Thymus (tissue), 11 donors: ENCODE measurements around the gene SMARCA4. TPM values are rescaled to one million over a fixed set of nuclear protein-coding genes. Genes with fewer than 3 reads are reported as not detected.
"Not testable (repeated sequence)": the region's sequence is repeated elsewhere in the genome, so short reads cannot be mapped to it uniquely, and the experiment has no call there.

ENCODE experiments used
- DNase-seq, 9 donors: peaks; one replicate each; pipeline ENCODE4 v3.0.0-alpha.2; 2013; ENCODE audit warnings: low spot score in 9 of 9, low read depth in 6 of 9, missing footprints in 1 of 9
- H3K27ac ChIP-seq, 2 donors: one replicate each; pipeline ENCODE4 v1.5.1; 2013; ENCODE audit warnings: control low read depth in 1 of 2, low read depth in 1 of 2, low read length in 1 of 2, mild to moderate bottlenecking in 1 of 2, moderate library complexity in 1 of 2
- H3K27me3 ChIP-seq, 2 donors: one replicate each; pipeline ENCODE4 v1.5.1; 2013; ENCODE audit warnings: low read length in 1 of 2; ENCODE audit not compliant: control insufficient read depth in 2 of 2, insufficient read depth in 1 of 2
- H3K36me3 ChIP-seq, 2 donors: one replicate each; pipeline ENCODE4 v1.5.1; 2013; ENCODE audit warnings: low read length in 1 of 2, mild to moderate bottlenecking in 1 of 2, moderate library complexity in 1 of 2; ENCODE audit not compliant: control insufficient read depth in 2 of 2, insufficient read depth in 2 of 2
- H3K4me1 ChIP-seq, 2 donors: one replicate each; pipeline ENCODE4 v1.5.1; 2013; ENCODE audit warnings: low read length in 2 of 2; ENCODE audit not compliant: control insufficient read depth in 2 of 2, insufficient read depth in 2 of 2
- H3K4me3 ChIP-seq, 2 donors: one replicate each; pipeline ENCODE4 v1.5.1; 2013; ENCODE audit warnings: low read length in 2 of 2, control low read depth in 1 of 2, mild to moderate bottlenecking in 1 of 2
- H3K9me3 ChIP-seq, 2 donors: one replicate each; pipeline ENCODE4 v1.5.1; 2013; ENCODE audit warnings: low read length in 1 of 2, mild to moderate bottlenecking in 1 of 2; ENCODE audit not compliant: control insufficient read depth in 2 of 2, insufficient read depth in 1 of 2
- WGBS: extraction: QIAGEN DNeasy Blood & Tissue Kit; methylation state at CpG from one replicate; pipeline ENCODE4 v1.1.7; 2013; 5-methylcytosine and 5-hydroxymethylcytosine counted together
- polyA plus RNA-seq: library from polyadenylated mRNA; stranded (reverse); fragments of 200-250 nt; gene quantifications from one replicate; pipeline ENCODE4 v1.2.3, GENCODE V29; 2013
- total RNA-seq: library from RNA; stranded (reverse); fragments of 120-200 nt; gene quantifications from one replicate; pipeline ENCODE4 v1.2.4, GENCODE V29; 2013
- donor health status: healthy.

SMARCA4 gene
- total and polyA plus RNA-seq, 2 donors, result 76.6 to 88.0 TPM

- H3K9me3 ChIP-seq, result no peaks in the 10 kb centered on the region
- no peaks in the 10 kb centered on the region for H3K27me3 ChIP-seq
- 98% methylated on average over 9 of the region's 9 CpGs for WGBS
- no peak overlapping the region for H3K4me3 ChIP-seq
- peaks cover 80 to 84% of the 10 kb centered on the region in 2 donors for H3K36me3 ChIP-seq
- DNase-seq, result no peak
- H3K27ac ChIP-seq, result no peak overlapping the region
- no peaks in the 10 kb centered on the region for H3K4me1 ChIP-seq
These were observed 30.8 kb downstream of the SMARCA4 start for GRCh38 chr19:10991521-10992081.

GRCh38 chr19:10992174-10992573 is 31.3 kb downstream of the SMARCA4 start:
- H3K36me3 ChIP-seq, result peaks cover 79 to 84% of the 10 kb centered on the region in 2 donors
- not testable (repeated sequence) for H3K27ac ChIP-seq, H3K27me3 ChIP-seq, DNase-seq, H3K4me1 ChIP-seq, H3K9me3 ChIP-seq, H3K4me3 ChIP-seq
- WGBS, result 93% methylated on average over 6 of the region's 6 CpGs

DNA sequence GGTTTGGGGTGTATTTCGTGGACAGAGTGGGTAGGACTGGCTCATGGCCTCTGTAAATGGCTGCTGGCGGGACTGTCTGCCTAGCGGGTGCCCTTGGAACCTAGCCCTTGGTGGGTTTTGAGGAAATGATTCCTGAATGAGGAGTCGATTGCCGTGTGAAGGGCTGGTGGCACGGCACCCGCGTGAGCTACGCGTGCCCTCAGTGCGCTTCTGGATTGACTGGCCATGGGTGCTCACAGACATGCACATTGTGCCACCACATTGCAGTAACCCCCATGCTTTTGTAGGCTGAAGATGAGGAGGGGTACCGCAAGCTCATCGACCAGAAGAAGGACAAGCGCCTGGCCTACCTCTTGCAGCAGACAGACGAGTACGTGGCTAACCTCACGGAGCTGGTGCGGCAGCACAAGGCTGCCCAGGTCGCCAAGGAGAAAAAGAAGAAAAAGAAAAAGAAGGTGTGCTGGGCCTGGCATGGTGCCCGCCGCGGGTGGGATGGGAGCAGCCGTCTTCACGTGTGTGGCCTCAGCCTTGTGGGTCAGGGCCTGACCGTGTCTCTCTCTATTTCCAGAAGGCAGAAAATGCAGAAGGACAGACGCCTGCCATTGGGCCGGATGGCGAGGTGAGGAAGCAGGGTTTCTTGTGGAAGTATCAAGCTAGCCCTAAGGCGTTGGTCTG is 35.2 kb downstream of the SMARCA4 start:
- H3K27me3 ChIP-seq, result no peaks in the 10 kb centered on the region
- WGBS, result 98% methylated on average over 29 of the region's 29 CpGs
- peaks cover 80 to 84% of the 10 kb centered on the region in 2 donors for H3K36me3 ChIP-seq
- H3K4me3 ChIP-seq, result no peak overlapping the region
- no peaks in the 10 kb centered on the region for H3K9me3 ChIP-seq
- H3K4me1 ChIP-seq, result no peaks in the 10 kb centered on the region
- no peak for DNase-seq
- H3K27ac ChIP-seq, result no peak overlapping the region

DNA sequence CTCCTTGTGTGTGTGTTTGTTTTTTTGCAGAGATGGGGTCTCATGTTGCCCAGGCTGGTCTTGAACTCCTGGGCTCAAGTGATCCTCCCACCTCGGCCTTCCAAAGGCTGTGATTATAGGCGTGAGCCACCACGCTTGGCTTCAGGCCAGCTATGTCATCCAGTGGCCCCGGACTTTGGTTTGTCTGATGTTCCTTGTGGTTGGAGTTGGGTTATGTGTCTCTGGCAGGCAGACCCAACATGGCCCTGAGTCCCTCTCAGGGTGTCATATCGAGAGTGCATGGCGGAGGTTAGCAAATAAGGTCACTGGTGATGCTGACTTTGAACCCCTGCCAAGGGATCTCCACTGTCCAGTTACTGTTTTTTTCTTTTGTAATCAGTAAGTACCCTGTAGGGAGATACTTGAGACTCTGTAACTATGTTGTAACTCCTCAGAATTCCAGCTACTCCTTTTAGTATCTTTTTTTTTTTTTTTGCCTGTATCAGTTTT is 37.3 kb downstream of the SMARCA4 start:
- no peaks in the 10 kb centered on the region for H3K27me3 ChIP-seq
- no peaks in the 10 kb centered on the region for H3K4me1 ChIP-seq
- H3K4me3 ChIP-seq, result no peak overlapping the region
- H3K36me3 ChIP-seq, result peaks cover 81 to 89% of the 10 kb centered on the region in 2 donors
- no peak for DNase-seq
- no peaks in the 10 kb centered on the region for H3K9me3 ChIP-seq
- 97% methylated on average over 6 of the region's 6 CpGs for WGBS
- H3K27ac ChIP-seq, result no peak overlapping the region

DNA sequence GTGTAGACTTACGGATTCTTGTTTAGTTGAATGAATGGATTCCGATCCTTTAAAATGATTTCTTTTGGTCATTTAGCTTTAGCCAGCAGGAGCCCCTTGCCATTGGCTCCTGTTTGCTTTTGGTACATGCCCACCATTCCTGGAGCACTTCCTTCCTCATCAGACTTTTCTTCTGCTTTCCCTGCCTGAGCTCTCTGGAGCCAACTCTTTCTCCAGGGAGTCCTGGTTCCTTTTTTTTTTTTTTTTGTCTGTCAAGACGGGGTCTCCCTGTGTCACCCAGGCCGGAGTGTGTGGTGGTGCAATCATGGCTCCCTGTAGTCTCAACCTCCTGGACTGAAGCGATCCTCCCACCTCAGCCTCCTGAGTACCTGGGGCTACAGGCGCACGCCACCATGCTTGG is 37.8 kb downstream of the SMARCA4 start:
- 97% methylated on average over 7 of the region's 7 CpGs for WGBS
- H3K27me3 ChIP-seq, result no peaks in the 10 kb centered on the region
- no peaks in the 10 kb centered on the region for H3K4me1 ChIP-seq
- DNase-seq, result no peak
- no peaks in the 10 kb centered on the region for H3K9me3 ChIP-seq
- H3K36me3 ChIP-seq, result peaks cover 83 to 90% of the 10 kb centered on the region in 2 donors
- no peak overlapping the region for H3K27ac ChIP-seq
- no peak overlapping the region for H3K4me3 ChIP-seq

DNA sequence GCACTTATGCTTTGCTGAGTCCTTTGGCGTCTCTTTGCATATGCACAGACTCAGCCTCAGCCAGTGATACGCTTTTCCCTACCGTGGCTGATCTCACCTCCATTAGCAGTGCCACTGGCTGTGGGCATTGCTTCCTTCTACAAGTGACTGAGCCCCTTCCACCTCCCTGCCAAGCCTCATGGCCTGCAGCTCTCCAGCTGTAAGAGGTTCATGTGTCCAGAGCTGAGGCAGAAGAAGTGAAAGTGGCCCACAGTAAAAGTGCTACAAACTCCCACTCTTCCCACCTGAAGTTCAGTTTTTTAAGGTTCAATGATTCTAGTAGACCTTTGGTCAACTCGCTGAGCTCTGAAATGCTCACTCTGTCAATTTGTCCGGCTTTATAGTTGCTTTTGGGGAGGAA is 44.7 kb downstream of the SMARCA4 start:
- no peak for DNase-seq
- Histone ChIP-seq H3K9me3 (no peaks in the 10 kb centered on the region), H3K27me3 (no peaks in the 10 kb centered on the region), H3K27ac (no peak overlapping the region), H3K4me1 (no peaks in the 10 kb centered on the region), H3K36me3 (peaks cover 69 to 86% of the 10 kb centered on the region in 2 donors), H3K4me3 (no peak overlapping the region)
- WGBS, result 98% methylated on average over 5 of the region's 5 CpGs

- H3K4me1 ChIP-seq, result no peaks in the 10 kb centered on the region
- H3K36me3 ChIP-seq, result peaks cover 74 to 87% of the 10 kb centered on the region in 2 donors
- no peak for DNase-seq
These were observed 46.6 kb downstream of the SMARCA4 start for GRCh38 chr19:11007385-11007784.

DNA sequence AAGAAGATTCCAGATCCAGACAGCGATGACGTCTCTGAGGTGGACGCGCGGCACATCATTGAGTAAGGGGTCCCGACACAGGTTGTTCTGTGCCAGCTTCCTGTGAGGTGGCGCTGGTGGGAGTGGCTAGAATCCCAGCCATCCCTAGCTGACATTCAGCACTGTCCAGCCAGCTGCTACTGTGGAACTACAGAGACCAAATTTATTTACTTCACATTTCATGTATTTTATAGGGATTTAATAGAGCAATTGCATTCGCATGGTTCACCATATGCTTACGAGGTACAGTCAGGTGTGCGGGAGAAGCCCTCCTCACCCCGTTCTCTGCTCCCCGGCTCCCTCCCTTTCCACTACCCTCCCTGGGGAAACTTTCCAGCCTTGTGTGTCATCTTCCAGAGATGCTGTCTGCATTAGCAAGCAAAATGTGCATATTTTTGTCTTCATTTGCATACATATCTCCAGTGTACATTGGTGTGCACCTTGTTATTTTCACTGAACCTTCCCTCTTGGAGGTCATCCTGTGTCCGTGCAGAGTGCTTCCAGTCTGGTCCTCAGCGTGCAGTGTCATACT is 47.2 kb downstream of the SMARCA4 start:
- no peaks in the 10 kb centered on the region for H3K4me1 ChIP-seq
- no peak overlapping the region for H3K4me3 ChIP-seq
- whole genome bisulfite sequencing, result 98% methylated on average over 14 of the region's 14 CpGs
- no peak for DNase-seq
- no peaks in the 10 kb centered on the region for H3K9me3 ChIP-seq
- H3K27ac ChIP-seq, result no peak overlapping the region
- no peaks in the 10 kb centered on the region for H3K27me3 ChIP-seq
- H3K36me3 ChIP-seq, result peaks cover 74 to 90% of the 10 kb centered on the region in 2 donors

More at GRCh38 chr19:11007385-11007784, 46.6 kb downstream of the SMARCA4 start:
- Histone ChIP-seq H3K9me3 (no peaks in the 10 kb centered on the region), H3K27me3 (no peaks in the 10 kb centered on the region), H3K27ac (no peak overlapping the region), H3K4me3 (no peak overlapping the region)
- WGBS, result 97% methylated on average over 5 of the region's 5 CpGs

DNA sequence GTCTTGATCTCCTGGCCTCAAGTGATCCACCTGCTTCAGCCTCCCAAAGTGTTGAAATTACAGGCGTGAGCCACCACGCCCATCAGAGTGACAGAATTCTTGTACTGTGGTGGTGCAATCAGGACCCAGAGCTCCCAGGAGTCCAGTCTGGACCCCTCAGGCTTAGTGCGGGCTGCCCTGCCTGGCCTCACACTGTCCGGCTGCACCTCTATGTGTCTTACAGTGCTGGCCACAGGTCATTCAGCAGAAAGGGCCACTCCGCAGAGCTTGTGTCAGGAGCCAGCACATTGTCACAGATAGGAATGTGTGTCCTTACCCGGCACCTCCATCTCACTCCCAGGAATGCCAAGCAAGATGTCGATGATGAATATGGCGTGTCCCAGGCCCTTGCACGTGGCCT is 49.2 kb downstream of the SMARCA4 start:
- Histone ChIP-seq H3K27me3 (no peaks in the 10 kb centered on the region), H3K9me3 (no peaks in the 10 kb centered on the region), H3K27ac (no peak overlapping the region), H3K4me1 (no peaks in the 10 kb centered on the region), H3K36me3 (peaks cover 75 to 91% of the 10 kb centered on the region in 2 donors), H3K4me3 (no peak overlapping the region)
- no peak for DNase-seq
- 98% methylated on average over 9 of the region's 9 CpGs for WGBS
